Lower leg skin (tissue), 3 donors: Measurements from ENCODE around the gene CHAC1.

Source experiments
- POLR2A ChIP-seq, 2 donors: fragments of 450-650 bp; IDR thresholded peaks; one replicate each; pipeline ENCODE4 v1.6.1; 2016 to 2017; ENCODE audit warnings: antibody characterized with exemption in 2 of 2, mild to moderate bottlenecking in 1 of 2, moderate library complexity in 1 of 2
- TF ChIP-seq, protein P1 (sequence below), 3 donors: fragments of 450-650 bp; IDR thresholded peaks; one replicate each; pipeline ENCODE4 v1.5.1; 2016; ENCODE audit warnings: antibody characterized with exemption in 3 of 3, mild to moderate bottlenecking in 3 of 3, moderate library complexity in 2 of 3

DNA sequence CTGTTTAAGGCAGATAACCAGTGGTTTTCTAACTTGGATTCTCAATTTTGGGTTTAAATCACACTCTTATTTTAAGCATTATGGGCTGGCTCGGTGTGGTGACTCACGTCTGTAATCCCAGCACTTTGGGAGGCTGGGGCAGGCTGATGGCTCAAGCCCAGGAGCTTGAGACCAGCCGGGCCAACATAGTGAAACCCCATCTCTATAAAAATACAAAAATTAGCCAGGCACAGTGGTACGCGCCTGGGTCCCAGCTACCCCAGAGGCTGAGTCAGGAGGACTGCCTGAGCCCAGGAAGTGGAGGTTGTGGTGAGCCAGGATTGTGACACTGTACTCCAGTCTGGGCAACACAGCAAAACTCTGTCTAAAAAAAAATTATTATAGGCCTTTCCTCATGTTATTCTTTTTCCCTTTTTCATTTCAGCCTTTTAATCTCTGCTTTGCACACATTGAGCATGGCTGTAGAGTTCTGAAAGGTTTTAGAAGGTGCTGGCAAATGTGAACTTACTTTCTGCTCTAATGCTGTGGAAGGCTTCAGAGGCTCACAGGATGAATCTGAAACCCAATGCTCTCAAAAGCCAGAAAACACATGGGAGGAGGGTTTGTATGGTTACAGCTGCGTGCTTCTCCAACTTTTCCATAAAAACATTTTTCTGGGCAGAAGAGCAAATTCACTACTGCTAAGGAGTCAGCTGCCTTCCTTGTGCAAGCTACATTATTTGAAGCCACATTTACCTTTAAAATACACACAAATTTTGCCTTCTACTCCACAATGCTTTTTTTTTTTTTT lies 32.5 kb downstream of the CHAC1 start:
- TF ChIP-seq, protein P1, sequence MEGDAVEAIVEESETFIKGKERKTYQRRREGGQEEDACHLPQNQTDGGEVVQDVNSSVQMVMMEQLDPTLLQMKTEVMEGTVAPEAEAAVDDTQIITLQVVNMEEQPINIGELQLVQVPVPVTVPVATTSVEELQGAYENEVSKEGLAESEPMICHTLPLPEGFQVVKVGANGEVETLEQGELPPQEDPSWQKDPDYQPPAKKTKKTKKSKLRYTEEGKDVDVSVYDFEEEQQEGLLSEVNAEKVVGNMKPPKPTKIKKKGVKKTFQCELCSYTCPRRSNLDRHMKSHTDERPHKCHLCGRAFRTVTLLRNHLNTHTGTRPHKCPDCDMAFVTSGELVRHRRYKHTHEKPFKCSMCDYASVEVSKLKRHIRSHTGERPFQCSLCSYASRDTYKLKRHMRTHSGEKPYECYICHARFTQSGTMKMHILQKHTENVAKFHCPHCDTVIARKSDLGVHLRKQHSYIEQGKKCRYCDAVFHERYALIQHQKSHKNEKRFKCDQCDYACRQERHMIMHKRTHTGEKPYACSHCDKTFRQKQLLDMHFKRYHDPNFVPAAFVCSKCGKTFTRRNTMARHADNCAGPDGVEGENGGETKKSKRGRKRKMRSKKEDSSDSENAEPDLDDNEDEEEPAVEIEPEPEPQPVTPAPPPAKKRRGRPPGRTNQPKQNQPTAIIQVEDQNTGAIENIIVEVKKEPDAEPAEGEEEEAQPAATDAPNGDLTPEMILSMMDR (IDR thresholded peaks at IDR 0.05): no peak
- no peak for TF ChIP-seq POLR2A (IDR thresholded peaks at IDR 0.05)
